Activated naive CD4-positive, alpha-beta T cell treated with anti-CD3 and anti-CD28 coated beads, Interleukin-2, amount 50 U/mL, for 72 hours (primary cell): Measurements from ENCODE around the gene DYNC1H1. TPM values are rescaled to one million over a fixed set of nuclear protein-coding genes. Genes with fewer than 3 reads are reported as not detected.

ENCODE experiments used
- ATAC-seq, 2 donors: fragments of 150-1000 bp; cut with Tn5 transposase; 2 replicates each; pipeline ENCODE4 v1.10.0; 2021; ENCODE audit warnings: mild to moderate bottlenecking in 2 of 2, moderate library complexity in 2 of 2
- DNase-seq, 2 donors: peaks; one replicate each; pipeline ENCODE4 v3.0.0; 2021 to 2022; ENCODE audit warnings: low spot score in 2 of 2
- H3K27ac Mint-ChIP-seq, 2 donors: one replicate each; pipeline ENCODE4 v1.8.0; 2022; ENCODE audit warnings: mild to moderate bottlenecking in 2 of 2, mixed read lengths in 2 of 2
- H3K36me3 Mint-ChIP-seq, 2 donors: one replicate each; pipeline ENCODE4 v1.8.0; 2022; ENCODE audit warnings: mixed read lengths in 2 of 2
- H3K9me3 Mint-ChIP-seq, 2 donors: one replicate each; pipeline ENCODE4 v1.8.0; 2022; ENCODE audit warnings: mixed read lengths in 2 of 2
- total RNA-seq, 2 donors: library from RNA; stranded (reverse); gene quantifications; one replicate each; pipeline ENCODE4 v1.2.3, GENCODE V29; 2022

The DYNC1H1 gene
- total RNA-seq, 2 donors from 2014 or later = 368 to 465 TPM

GRCh38 chr14:102029956-102030355, 65.6 kb downstream of the DYNC1H1 start:
- Mint-ChIP-seq H3K9me3 (no peaks in the 10 kb centered on the region), H3K27ac (peak overlapping the region; percentile 50 to 63), H3K36me3 (peaks cover 41 to 44% of the 10 kb centered on the region in 2 donors)
- no peak for ATAC-seq
- DNase-seq = no peak

GRCh38 chr14:102033241-102033640, 68.9 kb downstream of the DYNC1H1 start:
- DNase-seq (no peak), ATAC-seq (no peak)
- Mint-ChIP-seq H3K27ac (peak overlapping the region; percentile 48 to 70), H3K36me3 (peaks cover 29 to 32% of the 10 kb centered on the region in 2 donors), H3K9me3 (no peaks in the 10 kb centered on the region)

GRCh38 chr14:102034301-102034700, 69.9 kb downstream of the DYNC1H1 start:
- ATAC-seq (no peak), DNase-seq (no peak)
- H3K27ac Mint-ChIP-seq = peak overlapping the region; percentile 60 to 70
- H3K9me3 Mint-ChIP-seq = no peaks in the 10 kb centered on the region
- peaks cover 31 to 32% of the 10 kb centered on the region in 2 donors for H3K36me3 Mint-ChIP-seq

- H3K9me3 Mint-ChIP-seq = no peaks in the 10 kb centered on the region
- H3K36me3 Mint-ChIP-seq = peaks cover 26 to 27% of the 10 kb centered on the region in 2 donors
- ATAC-seq = no peak
- no peak overlapping the region for H3K27ac Mint-ChIP-seq
- DNase-seq = no peak
Measured at GRCh38 chr14:102035914-102036313, 71.5 kb downstream of the DYNC1H1 start.

GRCh38 chr14:102037686-102038085, 73.3 kb downstream of the DYNC1H1 start:
- DNase-seq = no peak
- Mint-ChIP-seq H3K27ac (no peak overlapping the region), H3K9me3 (no peaks in the 10 kb centered on the region), H3K36me3 (peaks cover 27 to 31% of the 10 kb centered on the region in 2 donors)
- no peak for ATAC-seq

- Mint-ChIP-seq H3K36me3 (peaks cover 16 to 23% of the 10 kb centered on the region in 2 donors), H3K27ac (peak overlapping the region; percentile 55 to 57), H3K9me3 (no peaks in the 10 kb centered on the region)
- DNase-seq = no peak
- no peak for ATAC-seq
Measured at GRCh38 chr14:102039157-102039556, 74.8 kb downstream of the DYNC1H1 start.

- peak overlapping the region in 1 of 2 donors; percentile 77 for H3K27ac Mint-ChIP-seq
- no peak for DNase-seq
- no peak for ATAC-seq
- no peaks in the 10 kb centered on the region for H3K9me3 Mint-ChIP-seq
- peaks cover 12 to 22% of the 10 kb centered on the region in 2 donors for H3K36me3 Mint-ChIP-seq
Measured at GRCh38 chr14:102040153-102040552, 75.8 kb downstream of the DYNC1H1 start.

GRCh38 chr14:102042699-102043098, 78.3 kb downstream of the DYNC1H1 start:
- ATAC-seq (no peak), DNase-seq (no peak)
- H3K27ac Mint-ChIP-seq = peak overlapping the region in 1 of 2 donors; percentile 74
- no peaks in the 10 kb centered on the region for H3K9me3 Mint-ChIP-seq
- H3K36me3 Mint-ChIP-seq = peaks cover 14 to 23% of the 10 kb centered on the region in 2 donors

- H3K36me3 Mint-ChIP-seq = peaks cover 22 to 28% of the 10 kb centered on the region in 2 donors
- no peaks in the 10 kb centered on the region for H3K9me3 Mint-ChIP-seq
- H3K27ac Mint-ChIP-seq = peak overlapping the region; percentile 29 to 36
- DNase-seq = no peak
- no peak for ATAC-seq
Measured at GRCh38 chr14:102043251-102044025, 79.1 kb downstream of the DYNC1H1 start.

GRCh38 chr14:102044566-102044965, 80.2 kb downstream of the DYNC1H1 start:
- Mint-ChIP-seq H3K9me3 (no peaks in the 10 kb centered on the region), H3K27ac (peak overlapping the region; percentile 65 to 94), H3K36me3 (peaks cover 16 to 19% of the 10 kb centered on the region in 2 donors)
- no peak for ATAC-seq
- no peak for DNase-seq

GRCh38 chr14:102046337-102047278, 82.2 kb downstream of the DYNC1H1 start:
- Mint-ChIP-seq H3K36me3 (peaks cover 14 to 29% of the 10 kb centered on the region in 2 donors), H3K27ac (peak overlapping the region; percentile 25 to 79), H3K9me3 (no peaks in the 10 kb centered on the region)
- ATAC-seq = peak; percentile 52 to 61
- no peak for DNase-seq

GRCh38 chr14:102047808-102048540, 83.6 kb downstream of the DYNC1H1 start:
- no peaks in the 10 kb centered on the region for H3K9me3 Mint-ChIP-seq
- ATAC-seq = no peak
- DNase-seq = no peak
- peaks cover 21 to 29% of the 10 kb centered on the region in 2 donors for H3K36me3 Mint-ChIP-seq
- peak overlapping the region in 1 of 2 donors; percentile 92 for H3K27ac Mint-ChIP-seq

- Mint-ChIP-seq H3K36me3 (peaks cover 21% of the 10 kb centered on the region in 2 donors), H3K9me3 (no peaks in the 10 kb centered on the region), H3K27ac (peak overlapping the region in 1 of 2 donors; percentile 92)
- no peak for DNase-seq
- no peak for ATAC-seq
Measured at GRCh38 chr14:102049258-102050025, 85.1 kb downstream of the DYNC1H1 start.

GRCh38 chr14:102050026-102050405, 85.6 kb downstream of the DYNC1H1 start:
- H3K9me3 Mint-ChIP-seq = no peaks in the 10 kb centered on the region
- DNase-seq (no peak), ATAC-seq (no peak)
- no peak overlapping the region for H3K27ac Mint-ChIP-seq
- peaks cover 21% of the 10 kb centered on the region in 2 donors for H3K36me3 Mint-ChIP-seq

- H3K9me3 Mint-ChIP-seq = no peaks in the 10 kb centered on the region
- peaks cover 21% of the 10 kb centered on the region in 2 donors for H3K36me3 Mint-ChIP-seq
- ATAC-seq = no peak
Measured at GRCh38 chr14:102050625-102051024, 86.3 kb downstream of the DYNC1H1 start.

GRCh38 chr14:102052522-102052921, 88.1 kb downstream of the DYNC1H1 start:
- Mint-ChIP-seq H3K36me3 (peaks cover 21% of the 10 kb centered on the region in 2 donors), H3K9me3 (no peaks in the 10 kb centered on the region), H3K27ac (peak overlapping the region; percentile 81 to 82)
- DNase-seq (no peak), ATAC-seq (no peak)

More at GRCh38 chr14:102050625-102051024, 86.3 kb downstream of the DYNC1H1 start:
- DNase-seq = no peak
- peak overlapping the region in 1 of 2 donors; percentile 46 for H3K27ac Mint-ChIP-seq
